HepG2 (cell line): ENCODE results near the gene RASSF8. TPM values are rescaled to one million over a fixed set of nuclear protein-coding genes. Genes with fewer than 3 reads are reported as not detected.

ENCODE experiments used
- ATAC-seq: fragments of 200-7000 bp; cut with Tn5 transposase; 3 replicates; pipeline ENCODE4 v1.9.1; 2020; ENCODE audit warnings: mild to moderate bottlenecking, moderate library complexity
- BruUV-seq: library from RNA; stranded (reverse); fragments of 400-500 nt; replicated peaks from 2 replicates; lab custom pipeline; 2021; lab: Mats Ljungman, UMichigan
- CTCF ChIA-PET: fragments of 300-600 bp; formaldehyde crosslinking; extraction: SDS; loops from one replicate; lab custom pipeline; 2021; ENCODE audit warnings: low total read pairs, inconsistent platforms, low intra/inter-chr PET ratio; lab: Yijun Ruan, JAX
- POLR2A ChIA-PET: fragments of 350-600 bp; sonication (Branson Sonifier 250); formaldehyde crosslinking; loops from one replicate; lab custom pipeline; 2020; ENCODE audit warnings: antibody characterized with exemption, inconsistent platforms; lab: Yijun Ruan, JAX
- DNase-seq: peaks from one replicate; pipeline ENCODE4 v3.0.0-alpha.2; 2015; ENCODE audit warnings: low spot score
- FAIRE-seq: peaks from 3 replicates; lab custom pipeline; 2011; peaks lifted over from hg19 to GRCh38; lab: Jason Lieb, UNC
- H2AFZ ChIP-seq: one replicate; pipeline ENCODE4 v1.6.1; 2011; ENCODE audit warnings: low read length, inconsistent platforms
- H3K27ac ChIP-seq: fragments of 300-600 bp; 3 replicates; pipeline ENCODE4 v1.8.0; 2011; ENCODE audit warnings: mixed run types, mild to moderate bottlenecking, mixed read lengths, low read length, inconsistent platforms; ENCODE audit not compliant: insufficient read depth; ENCODE audit errors: extremely low read length
- H3K27me3 ChIP-seq, 2 experiments: fragments of 200-600 bp in 1 of 2; 2 replicates in 1 of 2; 3 replicates in 1 of 2; pipeline versions ENCODE4 v1.6.0 to v1.8.0; 2011; ENCODE audit warnings: low read length in 2 of 2, mild to moderate bottlenecking in 2 of 2, moderate library complexity in 2 of 2, inconsistent platforms in 1 of 2; ENCODE audit not compliant: insufficient read depth in 2 of 2, control insufficient read depth in 1 of 2
- H3K36me3 ChIP-seq, 2 experiments: fragments of 200-600 bp in 1 of 2; replicated peaks in 1 of 2; 2 replicates in 1 of 2; 3 replicates in 1 of 2; pipeline versions ENCODE4 v1.5.1 to v1.8.0; 2011; ENCODE audit warnings: low read length in 2 of 2, inconsistent platforms in 1 of 2; ENCODE audit not compliant: insufficient read depth in 2 of 2, control insufficient read depth in 1 of 2
- H3K4me1 ChIP-seq: 2 replicates; pipeline ENCODE4 v1.5.1; 2012; ENCODE audit warnings: low read length, inconsistent platforms; ENCODE audit not compliant: insufficient read depth
- H3K4me2 ChIP-seq: 2 replicates; pipeline ENCODE4 v1.6.0; 2011; ENCODE audit warnings: low read depth, low read length, inconsistent platforms
- H3K4me3 ChIP-seq, 3 experiments: fragments of 200-600 bp in 1 of 3; sonication (generic), shearing (Covaris generic) in 1 of 3; replicated peaks in 1 of 3; 2 replicates each; pipeline ENCODE4 v1.5.1; 2011 to 2016; ENCODE audit warnings: low read length in 3 of 3, inconsistent platforms in 2 of 3, low read depth in 2 of 3, mild to moderate bottlenecking in 2 of 3, control low read depth in 1 of 3, mixed read lengths in 1 of 3; ENCODE audit not compliant: insufficient read depth in 1 of 3
- H3K79me2 ChIP-seq: one replicate; pipeline ENCODE4 v1.6.1; 2011; ENCODE audit warnings: low read length, inconsistent platforms; ENCODE audit not compliant: insufficient read depth
- H3K9ac ChIP-seq: 2 replicates; pipeline ENCODE4 v1.6.0; 2011; ENCODE audit warnings: mild to moderate bottlenecking, low read depth, low read length, inconsistent platforms; ENCODE audit not compliant: insufficient read depth
- H3K9me3 ChIP-seq: 2 replicates; pipeline ENCODE4 v1.5.1; 2012; ENCODE audit warnings: mild to moderate bottlenecking, low read length
- H4K20me1 ChIP-seq: 2 replicates; pipeline ENCODE4 v1.6.0; 2011; ENCODE audit warnings: inconsistent platforms, mild to moderate bottlenecking, low read length, moderate library complexity; ENCODE audit not compliant: insufficient read depth
- ASH2L ChIP-seq: fragments of 300-600, 200-600 bp; sonication (generic); IDR thresholded peaks from 2 replicates; pipeline ENCODE4 v1.7.0; 2017; ENCODE audit warnings: low read depth, mild to moderate bottlenecking, moderate library complexity, mixed read lengths, low read length; ENCODE audit not compliant: insufficient read length
- CBX2 ChIP-seq, 2 experiments: fragments of 200-600 bp in 1 of 2; sonication (generic); formaldehyde crosslinking in 1 of 2; IDR thresholded peaks; 2 replicates each; pipeline versions ENCODE4 v1.7.0 to v1.8.1; 2018 to 2022; ENCODE audit warnings: low read depth in 2 of 2, low read length in 1 of 2, mild to moderate bottlenecking in 1 of 2, missing genetic modification reagents in 1 of 2
- EEA1 ChIP-seq: sonication (generic); formaldehyde crosslinking; IDR thresholded peaks from 2 replicates; pipeline ENCODE4 v1.5.1; 2020; ENCODE audit warnings: mild to moderate bottlenecking, missing genetic modification reagents, borderline replicate concordance
- SETDB1 ChIP-seq: sonication (generic); formaldehyde crosslinking; IDR thresholded peaks from 2 replicates; pipeline ENCODE4 v1.5.1; 2020; ENCODE audit warnings: missing genetic modification reagents, mild to moderate bottlenecking, borderline replicate concordance
- TEAD2 ChIP-seq: sonication (generic); formaldehyde crosslinking; IDR thresholded peaks from 2 replicates; pipeline ENCODE4 v1.9.0; 2021; ENCODE audit warnings: missing genetic modification reagents
- ZNF773 ChIP-seq: sonication (generic); formaldehyde crosslinking; IDR thresholded peaks from 2 replicates; pipeline ENCODE4 v1.4.0; 2020; ENCODE audit warnings: missing genetic modification reagents, borderline replicate concordance
- WGBS: methylation state at CpG from one replicate; pipeline ENCODE4 v1.1.6; 2017; ENCODE audit warnings: low lambda C conversion rate; 5-methylcytosine and 5-hydroxymethylcytosine counted together
- in situ Hi-C: cut with HindIII; loops from 2 replicates; pipeline ENCODE4 v1.10.0; 2017; ENCODE audit warnings: low pct_unique_long_range_greater_than_20kb; ENCODE audit not compliant: extremely low pct_ligation_motif_present
- intact Hi-C: fragments of 100-400 bp; cut with micrococcal nuclease; formaldehyde crosslinking; loops from one replicate; pipeline ENCODE4 v1.10.0; 2022; ENCODE audit not compliant: unreplicated experiment
- polyA plus RNA-seq, 8 experiments: library from polyadenylated mRNA; depleted of rRNA in 3 of 8; stranded (reverse) in 7 of 8; unstranded in 1 of 8; fragments of >200 nt; fragmentation: Illumina TruSeq in 4 of 8; extraction: Trizol in 4 of 8; gene quantifications; 2 replicates each; pipeline versions ENCODE4 v1.2.1 to v1.2.3, GENCODE V29; 2011 to 2016; ENCODE audit warnings: low read depth in 4 of 8, missing spikeins in 1 of 8, mixed read lengths in 1 of 8; ENCODE audit not compliant: insufficient read depth in 1 of 8
- total RNA-seq, 5 experiments: library from RNA; depleted of rRNA; stranded (reverse); fragments of >200 nt; fragmentation: Illumina TruSeq; extraction: Trizol; gene quantifications; 2 replicates each; pipeline ENCODE4 v1.2.3, GENCODE V29; 2016; ENCODE audit warnings: low read depth in 1 of 5
- TF ChIP-seq, protein P1 (sequence below): IDR thresholded peaks from 2 replicates; pipeline ENCODE4 v1.6.1; 2016; ENCODE audit warnings: mild to moderate bottlenecking, missing biosample characterization, missing genetic modification reagents

RASSF8 gene
- total and polyA plus RNA-seq, 2 of the 13 experiments (the other 11 are each of a cell fraction or from before 2014, with no cell fraction given): 0.82 to 9.2 TPM

DNA sequence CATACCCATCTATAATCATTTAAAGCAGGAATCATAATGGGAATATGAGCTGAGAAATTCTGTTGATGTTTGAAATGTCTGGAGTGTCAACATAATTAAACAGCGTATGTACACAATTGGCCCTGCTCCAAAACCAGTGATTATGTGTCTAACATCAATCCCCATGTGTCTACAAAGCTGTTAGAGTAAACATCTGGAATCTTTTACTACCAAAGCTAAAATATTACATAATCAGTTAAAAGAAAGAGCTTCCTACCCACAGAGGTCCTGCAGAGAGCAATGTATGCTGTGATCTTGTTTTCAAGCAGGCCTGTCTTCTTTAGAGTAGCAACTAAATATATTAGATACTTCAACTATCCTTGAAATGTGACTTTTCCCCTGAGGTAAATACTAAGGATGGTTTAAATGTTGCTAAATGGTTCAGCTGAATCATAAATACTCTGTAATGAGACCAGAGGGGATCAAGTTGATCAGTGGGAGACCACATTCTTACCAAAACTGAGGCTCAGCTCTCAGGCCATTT is 74.3 kb downstream of the RASSF8 start:
- Histone ChIP-seq H3K27me3 (no peaks in the 10 kb centered on the region), H3K79me2 (no peaks in the 10 kb centered on the region)
- no peak for DNase-seq
- CTCF ChIA-PET: no interaction called here
- TF ChIP-seq EEA1 (CRISPR knock-in tag) (no peak), SETDB1 (CRISPR knock-in tag) (no peak), CBX2 (IDR thresholded peaks at IDR 0.05; ENCODE audit: low read depth, low read length) (no peak), CBX2 (CRISPR knock-in tag; IDR thresholded peaks at IDR 0.05; ENCODE audit: low read depth) (no peak), ASH2L (no peak), ZNF773 (CRISPR knock-in tag) (no peak), TEAD2 (no peak)
- TF ChIP-seq, protein P1, sequence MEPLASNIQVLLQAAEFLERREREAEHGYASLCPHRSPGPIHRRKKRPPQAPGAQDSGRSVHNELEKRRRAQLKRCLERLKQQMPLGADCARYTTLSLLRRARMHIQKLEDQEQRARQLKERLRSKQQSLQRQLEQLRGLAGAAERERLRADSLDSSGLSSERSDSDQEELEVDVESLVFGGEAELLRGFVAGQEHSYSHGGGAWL (CRISPR knock-in tag): no peak
- TF ChIP-seq, all 625 proteins: peak for 0
- H2AFZ ChIP-seq: no peak overlapping the region
- intact Hi-C loops: no loop called here
- H3K36me3 ChIP-seq: no peaks in the 10 kb centered on the region
- H3K27ac ChIP-seq: no peak overlapping the region
- POLR2A ChIA-PET: no interaction called here
- no peak overlapping the region for H3K4me2 ChIP-seq
- in situ Hi-C loops: no loop called here
- 0% methylated on average over 1 of the region's 1 CpG for WGBS
- no peaks in the 10 kb centered on the region for H3K9me3 ChIP-seq
- H3K9ac ChIP-seq: no peak overlapping the region
- FAIRE-seq (no peak), ATAC-seq (no peak)
- no peaks in the 10 kb centered on the region for H3K4me1 ChIP-seq
- no peak overlapping the region for H3K4me3 ChIP-seq
- no peaks in the 10 kb centered on the region for H4K20me1 ChIP-seq
- BruUV-seq: no TSS peak
